HFF-Myc (cell line): ENCODE measurements around the gene FSTL4.
"Not testable (repeated sequence)": the region's sequence is repeated elsewhere in the genome, so short reads cannot be mapped to it uniquely, and the experiment has no call there.

Source experiments
- DNase-seq: peaks from one replicate; pipeline ENCODE4 v3.0.0-alpha.2; 2011; ENCODE audit warnings: low read depth; ENCODE audit errors: extremely low read depth
- H3K4me3 ChIP-seq: replicated peaks from 2 replicates; pipeline ENCODE4 v1.5.1; 2011; ENCODE audit warnings: low read depth, mild to moderate bottlenecking, control low read depth, low read length
- TF ChIP-seq, protein P1 (sequence below): IDR thresholded peaks from 2 replicates; pipeline ENCODE4 v1.5.1; 2012; ENCODE audit warnings: mild to moderate bottlenecking, low read depth, low read length, control low read depth; ENCODE audit errors: missing control alignments

FSTL4 gene

DNA sequence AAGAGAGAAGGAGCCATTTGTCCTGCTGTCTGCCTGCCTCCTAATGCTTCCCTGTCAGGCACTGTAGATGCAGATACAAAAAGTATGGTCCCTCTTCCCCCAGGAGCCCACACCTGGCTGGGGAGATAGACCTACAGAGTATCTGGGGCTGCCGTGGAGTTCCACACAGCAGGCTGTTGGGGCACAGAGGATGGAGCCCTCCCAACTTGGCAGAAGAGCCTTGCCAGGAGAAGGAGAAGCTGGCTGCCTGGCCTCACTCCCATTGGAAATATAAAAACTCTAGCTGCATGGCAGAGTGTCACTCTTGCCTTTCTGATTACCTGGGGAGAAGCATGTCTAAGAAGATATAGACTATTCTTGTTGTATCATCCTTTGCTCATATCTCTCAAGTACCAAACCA, 160.4 kb downstream of the FSTL4 start:
- no peak overlapping the region for H3K4me3 ChIP-seq
- TF ChIP-seq, protein P1, sequence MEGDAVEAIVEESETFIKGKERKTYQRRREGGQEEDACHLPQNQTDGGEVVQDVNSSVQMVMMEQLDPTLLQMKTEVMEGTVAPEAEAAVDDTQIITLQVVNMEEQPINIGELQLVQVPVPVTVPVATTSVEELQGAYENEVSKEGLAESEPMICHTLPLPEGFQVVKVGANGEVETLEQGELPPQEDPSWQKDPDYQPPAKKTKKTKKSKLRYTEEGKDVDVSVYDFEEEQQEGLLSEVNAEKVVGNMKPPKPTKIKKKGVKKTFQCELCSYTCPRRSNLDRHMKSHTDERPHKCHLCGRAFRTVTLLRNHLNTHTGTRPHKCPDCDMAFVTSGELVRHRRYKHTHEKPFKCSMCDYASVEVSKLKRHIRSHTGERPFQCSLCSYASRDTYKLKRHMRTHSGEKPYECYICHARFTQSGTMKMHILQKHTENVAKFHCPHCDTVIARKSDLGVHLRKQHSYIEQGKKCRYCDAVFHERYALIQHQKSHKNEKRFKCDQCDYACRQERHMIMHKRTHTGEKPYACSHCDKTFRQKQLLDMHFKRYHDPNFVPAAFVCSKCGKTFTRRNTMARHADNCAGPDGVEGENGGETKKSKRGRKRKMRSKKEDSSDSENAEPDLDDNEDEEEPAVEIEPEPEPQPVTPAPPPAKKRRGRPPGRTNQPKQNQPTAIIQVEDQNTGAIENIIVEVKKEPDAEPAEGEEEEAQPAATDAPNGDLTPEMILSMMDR, result no peak
- no peak for DNase-seq

DNA sequence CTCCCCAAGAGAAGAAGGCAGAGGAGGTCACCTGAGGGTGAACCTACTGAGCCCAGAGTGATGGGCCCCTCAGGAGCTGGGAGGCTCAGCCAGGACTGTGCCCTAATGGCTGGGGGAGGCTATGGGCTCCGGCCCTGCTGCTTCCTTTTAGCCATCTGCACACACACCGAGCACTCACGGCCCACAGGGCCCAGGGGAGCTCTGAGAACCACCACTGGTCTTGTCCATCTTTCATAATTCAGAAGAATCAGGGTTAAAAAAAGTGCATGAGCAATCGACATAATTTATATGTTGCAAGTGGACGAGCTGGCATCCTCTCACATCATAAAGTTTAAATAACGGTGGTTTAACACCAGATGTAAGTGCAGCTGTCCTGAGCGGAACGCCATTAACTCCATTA, 162.1 kb downstream of the FSTL4 start:
- TF ChIP-seq, protein P1, result no peak
- DNase-seq, result no peak
- no peak overlapping the region for H3K4me3 ChIP-seq

DNA sequence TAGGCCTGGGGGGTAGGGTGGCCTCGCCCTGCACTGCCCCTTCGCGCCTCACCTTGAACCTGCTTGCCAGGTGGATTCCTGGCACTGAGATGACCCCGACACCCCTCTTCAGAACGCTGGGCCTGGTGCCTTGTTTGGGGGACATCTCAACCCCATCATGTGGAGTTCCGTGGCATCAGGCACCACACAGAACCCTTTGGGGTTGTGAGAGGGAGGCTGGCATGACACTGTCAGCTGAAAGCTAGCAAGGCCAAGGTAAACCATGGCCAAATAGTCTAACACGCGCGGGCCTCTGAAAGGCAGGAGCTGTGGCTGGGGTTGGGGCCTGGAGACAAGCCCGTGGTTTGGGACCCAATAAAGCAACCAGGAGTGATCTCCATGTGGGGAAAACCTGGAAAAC, 163.2 kb downstream of the FSTL4 start:
- no peak for DNase-seq
- TF ChIP-seq, protein P1, result no peak
- H3K4me3 ChIP-seq, result no peak overlapping the region

DNA sequence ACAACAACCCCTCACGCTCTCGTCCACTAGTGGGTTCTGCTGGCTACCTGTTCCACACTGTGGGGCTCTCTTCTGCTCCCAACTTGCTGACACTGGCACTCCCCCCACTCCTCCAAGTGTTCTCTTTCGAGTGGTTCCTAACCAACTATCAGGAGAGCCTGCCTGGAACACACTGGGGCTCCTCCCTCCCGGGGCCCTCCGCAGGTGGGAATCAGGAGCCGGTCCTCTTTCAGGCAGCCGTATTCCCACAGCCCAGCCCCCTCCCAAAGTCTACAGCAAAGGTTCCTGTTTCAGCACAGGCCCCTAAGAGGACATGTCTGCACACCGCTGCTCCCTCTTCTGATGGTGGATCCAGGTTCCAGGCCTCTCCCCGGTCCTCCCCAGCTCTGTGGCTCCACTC, 165.9 kb downstream of the FSTL4 start:
- DNase-seq, result no peak
- TF ChIP-seq, protein P1, result no peak
- H3K4me3 ChIP-seq, result no peak overlapping the region

DNA sequence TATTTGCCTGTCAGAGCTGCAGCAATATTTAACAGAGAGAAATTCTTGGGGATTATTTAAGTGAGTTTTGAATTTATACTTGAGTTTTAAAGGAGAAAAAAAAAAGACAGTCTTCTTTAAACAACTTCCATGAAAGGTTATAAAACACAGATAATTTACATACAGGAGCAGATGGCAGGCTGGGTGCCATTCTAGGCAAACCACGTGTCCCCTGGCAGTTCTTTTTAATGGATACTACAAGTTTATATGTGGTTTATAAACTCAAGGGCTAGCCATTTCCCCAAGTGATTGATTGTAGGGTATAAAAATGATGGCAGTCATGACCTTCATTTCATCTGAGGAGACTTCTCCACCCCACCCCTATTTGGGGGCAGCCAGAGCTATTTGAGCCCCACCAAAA, 166.6 kb downstream of the FSTL4 start:
- no peak overlapping the region for H3K4me3 ChIP-seq
- TF ChIP-seq, protein P1, result no peak
- no peak for DNase-seq

DNA sequence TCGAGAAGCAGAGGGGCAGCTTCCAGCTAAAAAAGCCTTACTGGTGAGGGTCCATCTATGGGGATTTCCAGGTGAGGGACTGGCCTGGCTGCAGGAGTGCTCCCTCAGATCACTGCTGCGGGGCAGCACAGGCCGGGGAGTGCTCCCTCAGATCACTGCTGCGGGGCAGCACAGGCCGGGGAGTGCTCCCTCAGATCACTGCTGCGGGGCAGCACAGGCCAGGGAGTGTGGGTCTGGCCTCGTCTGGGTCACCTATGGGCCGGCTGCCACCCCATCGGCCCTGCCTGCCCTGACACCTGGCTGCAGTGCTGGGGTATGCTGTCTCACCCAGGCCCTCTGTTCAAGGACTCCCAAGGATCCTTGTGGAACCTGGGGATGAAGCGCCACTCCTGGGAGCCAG, 167.1 kb downstream of the FSTL4 start:
- not testable (repeated sequence) for DNase-seq, H3K4me3 ChIP-seq

DNA sequence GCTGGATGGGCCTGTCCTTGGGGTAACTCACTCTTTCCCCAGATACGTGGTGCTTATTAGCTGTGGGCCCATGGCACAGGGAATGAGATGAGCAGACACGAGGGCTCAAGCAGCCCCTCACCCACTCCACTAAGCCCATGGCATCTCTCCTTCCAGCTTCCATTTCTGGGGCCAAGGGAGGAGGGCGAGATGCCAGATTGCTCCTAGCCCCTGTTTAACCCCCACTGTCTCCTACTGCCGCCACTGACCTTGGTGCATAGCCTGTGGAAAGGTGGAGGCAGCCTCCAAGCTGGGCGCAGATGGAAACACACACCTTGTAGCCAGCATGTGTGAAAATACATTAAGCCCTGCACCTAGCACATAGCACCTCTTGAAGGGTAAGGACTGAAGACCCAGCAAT, 167.6 kb downstream of the FSTL4 start:
- DNase-seq, result no peak
- TF ChIP-seq, protein P1, result no peak
- H3K4me3 ChIP-seq, result no peak overlapping the region
